HEK293 (cell line): ENCODE measurements around the gene DISC1.

ENCODE experiments used
- MYNN ChIP-seq: fragments of 450-650 bp; formaldehyde crosslinking; IDR thresholded peaks from 2 replicates; pipeline ENCODE4 v1.5.1; 2016; ENCODE audit warnings: missing biosample characterization, missing genetic modification characterization, borderline replicate concordance
- RBAK ChIP-seq: fragments of 450-650 bp; formaldehyde crosslinking; IDR thresholded peaks from 2 replicates; pipeline ENCODE4 v1.5.1; 2016; ENCODE audit warnings: missing biosample characterization, missing genetic modification characterization
- ZNF843 ChIP-seq: fragments of 450-650 bp; formaldehyde crosslinking; IDR thresholded peaks from 2 replicates; pipeline ENCODE4 v1.5.1; 2016; ENCODE audit warnings: missing biosample characterization, missing genetic modification characterization
- TF ChIP-seq, protein P1 (sequence below): fragments of 450-650 bp; formaldehyde crosslinking; IDR thresholded peaks from 2 replicates; pipeline ENCODE4 v1.5.1; 2016; ENCODE audit warnings: missing biosample characterization, missing genetic modification characterization
- TF ChIP-seq, protein P2 (sequence below): fragments of 450-650 bp; formaldehyde crosslinking; IDR thresholded peaks from 2 replicates; pipeline ENCODE4 v1.5.1; 2016; ENCODE audit warnings: missing biosample characterization, missing genetic modification characterization
- TF ChIP-seq, protein P3 (sequence below): IDR thresholded peaks from 2 replicates; pipeline ENCODE4 v1.6.1; 2011; ENCODE audit warnings: mild to moderate bottlenecking, low read depth, low read length, borderline replicate concordance
- TF ChIP-seq, protein P4 (sequence below): fragments of 450-650 bp; formaldehyde crosslinking; IDR thresholded peaks from 2 replicates; pipeline ENCODE4 v1.5.1; 2016; ENCODE audit warnings: missing biosample characterization, missing genetic modification characterization

DNA sequence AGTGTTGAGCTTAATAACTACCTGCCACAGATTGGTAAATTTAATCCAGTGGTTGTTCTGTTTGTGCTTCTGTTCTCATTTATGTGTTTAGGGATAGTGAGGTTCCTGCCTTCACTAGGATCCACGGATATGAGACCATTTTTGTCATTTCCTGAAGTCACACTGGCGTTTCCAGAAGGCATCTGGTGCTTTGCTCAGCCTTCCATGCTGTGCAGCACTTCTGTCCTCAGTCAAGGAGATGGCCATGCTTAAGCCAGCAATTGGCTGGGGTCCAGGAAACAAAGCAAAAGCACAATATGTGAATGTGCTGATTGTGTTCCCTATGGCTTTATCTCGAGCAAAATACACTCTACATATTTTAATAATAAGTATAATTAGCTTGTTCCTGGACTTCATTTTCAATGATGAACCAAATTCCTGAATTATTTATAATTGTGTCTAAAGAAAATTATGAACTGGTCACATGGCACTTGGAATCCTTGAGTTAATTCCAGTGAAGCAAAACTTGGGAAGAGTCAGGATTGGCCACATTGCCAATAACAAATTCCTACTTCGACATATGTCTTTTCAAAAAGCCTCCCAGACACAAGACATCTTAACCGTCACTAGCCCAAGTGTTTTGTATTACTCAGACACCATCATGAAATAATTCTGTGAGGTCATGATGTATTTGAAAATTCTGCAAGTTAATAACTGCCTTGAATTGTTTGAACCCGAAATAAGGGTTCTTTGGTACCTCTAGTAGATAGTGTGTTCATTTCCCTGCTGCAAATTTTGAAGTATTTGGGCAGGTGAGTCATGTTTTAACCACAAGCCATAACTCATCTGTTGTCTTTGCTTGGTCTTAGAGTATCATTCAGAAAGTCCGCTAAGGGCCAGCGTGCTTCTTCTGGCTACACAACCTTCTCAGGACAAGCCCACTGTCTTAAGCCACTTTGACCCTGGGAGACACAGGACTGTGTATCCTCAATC is 412.4 kb downstream of the DISC1 start:
- TF ChIP-seq MYNN (tag by site-specific recombination) (no peak), ZNF843 (tag by site-specific recombination) (no peak), RBAK (no peak)
- TF ChIP-seq, protein P1, sequence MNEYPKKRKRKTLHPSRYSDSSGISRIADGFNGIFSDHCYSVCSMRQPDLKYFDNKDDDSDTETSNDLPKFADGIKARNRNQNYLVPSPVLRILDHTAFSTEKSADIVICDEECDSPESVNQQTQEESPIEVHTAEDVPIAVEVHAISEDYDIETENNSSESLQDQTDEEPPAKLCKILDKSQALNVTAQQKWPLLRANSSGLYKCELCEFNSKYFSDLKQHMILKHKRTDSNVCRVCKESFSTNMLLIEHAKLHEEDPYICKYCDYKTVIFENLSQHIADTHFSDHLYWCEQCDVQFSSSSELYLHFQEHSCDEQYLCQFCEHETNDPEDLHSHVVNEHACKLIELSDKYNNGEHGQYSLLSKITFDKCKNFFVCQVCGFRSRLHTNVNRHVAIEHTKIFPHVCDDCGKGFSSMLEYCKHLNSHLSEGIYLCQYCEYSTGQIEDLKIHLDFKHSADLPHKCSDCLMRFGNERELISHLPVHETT, result no peak
- TF ChIP-seq, protein P2, sequence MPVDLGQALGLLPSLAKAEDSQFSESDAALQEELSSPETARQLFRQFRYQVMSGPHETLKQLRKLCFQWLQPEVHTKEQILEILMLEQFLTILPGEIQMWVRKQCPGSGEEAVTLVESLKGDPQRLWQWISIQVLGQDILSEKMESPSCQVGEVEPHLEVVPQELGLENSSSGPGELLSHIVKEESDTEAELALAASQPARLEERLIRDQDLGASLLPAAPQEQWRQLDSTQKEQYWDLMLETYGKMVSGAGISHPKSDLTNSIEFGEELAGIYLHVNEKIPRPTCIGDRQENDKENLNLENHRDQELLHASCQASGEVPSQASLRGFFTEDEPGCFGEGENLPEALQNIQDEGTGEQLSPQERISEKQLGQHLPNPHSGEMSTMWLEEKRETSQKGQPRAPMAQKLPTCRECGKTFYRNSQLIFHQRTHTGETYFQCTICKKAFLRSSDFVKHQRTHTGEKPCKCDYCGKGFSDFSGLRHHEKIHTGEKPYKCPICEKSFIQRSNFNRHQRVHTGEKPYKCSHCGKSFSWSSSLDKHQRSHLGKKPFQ (tag by site-specific recombination), result no peak
- TF ChIP-seq, protein P3, sequence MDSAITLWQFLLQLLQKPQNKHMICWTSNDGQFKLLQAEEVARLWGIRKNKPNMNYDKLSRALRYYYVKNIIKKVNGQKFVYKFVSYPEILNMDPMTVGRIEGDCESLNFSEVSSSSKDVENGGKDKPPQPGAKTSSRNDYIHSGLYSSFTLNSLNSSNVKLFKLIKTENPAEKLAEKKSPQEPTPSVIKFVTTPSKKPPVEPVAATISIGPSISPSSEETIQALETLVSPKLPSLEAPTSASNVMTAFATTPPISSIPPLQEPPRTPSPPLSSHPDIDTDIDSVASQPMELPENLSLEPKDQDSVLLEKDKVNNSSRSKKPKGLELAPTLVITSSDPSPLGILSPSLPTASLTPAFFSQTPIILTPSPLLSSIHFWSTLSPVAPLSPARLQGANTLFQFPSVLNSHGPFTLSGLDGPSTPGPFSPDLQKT, result no peak
- TF ChIP-seq, protein P4, sequence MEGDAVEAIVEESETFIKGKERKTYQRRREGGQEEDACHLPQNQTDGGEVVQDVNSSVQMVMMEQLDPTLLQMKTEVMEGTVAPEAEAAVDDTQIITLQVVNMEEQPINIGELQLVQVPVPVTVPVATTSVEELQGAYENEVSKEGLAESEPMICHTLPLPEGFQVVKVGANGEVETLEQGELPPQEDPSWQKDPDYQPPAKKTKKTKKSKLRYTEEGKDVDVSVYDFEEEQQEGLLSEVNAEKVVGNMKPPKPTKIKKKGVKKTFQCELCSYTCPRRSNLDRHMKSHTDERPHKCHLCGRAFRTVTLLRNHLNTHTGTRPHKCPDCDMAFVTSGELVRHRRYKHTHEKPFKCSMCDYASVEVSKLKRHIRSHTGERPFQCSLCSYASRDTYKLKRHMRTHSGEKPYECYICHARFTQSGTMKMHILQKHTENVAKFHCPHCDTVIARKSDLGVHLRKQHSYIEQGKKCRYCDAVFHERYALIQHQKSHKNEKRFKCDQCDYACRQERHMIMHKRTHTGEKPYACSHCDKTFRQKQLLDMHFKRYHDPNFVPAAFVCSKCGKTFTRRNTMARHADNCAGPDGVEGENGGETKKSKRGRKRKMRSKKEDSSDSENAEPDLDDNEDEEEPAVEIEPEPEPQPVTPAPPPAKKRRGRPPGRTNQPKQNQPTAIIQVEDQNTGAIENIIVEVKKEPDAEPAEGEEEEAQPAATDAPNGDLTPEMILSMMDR (tag by site-specific recombination), result no peak
